ENCODE measurements around the gene SLC23A2.
A peak's percentile ranks its signal among the peaks of the same experiment; 100 is the strongest.

SLC23A2 gene

GRCh38 chr20:4905195-4905594 is 96.1 kb downstream of the SLC23A2 start:
- TF ChIP-seq CTCF (IDR thresholded peaks at IDR 0.05; ENCODE audit: control insufficient read depth, insufficient read depth, low read depth, low read length, missing control alignments) = no peak
- no peak overlapping the region for H3K4me3 ChIP-seq (ENCODE audit: control insufficient read depth, low read depth, low read length)
- no peak for DNase-seq (ENCODE audit: low read depth)

GRCh38 chr20:4904127-4904860 is 97.0 kb downstream of the SLC23A2 start:
- TF ChIP-seq CTCF (IDR thresholded peaks at IDR 0.05; ENCODE audit: control insufficient read depth, insufficient read depth, low read depth, low read length, missing control alignments) = no peak
- no peak for DNase-seq (ENCODE audit: low read depth)
- H3K4me3 ChIP-seq (ENCODE audit: control insufficient read depth, low read depth, low read length) = no peak overlapping the region

- H3K4me3 ChIP-seq (ENCODE audit: control insufficient read depth, low read depth, low read length) = no peak overlapping the region
- no peak for DNase-seq (ENCODE audit: low read depth)
- TF ChIP-seq CTCF (IDR thresholded peaks at IDR 0.05; ENCODE audit: control insufficient read depth, insufficient read depth, low read depth, low read length, missing control alignments) = no peak
These were observed 98.5 kb downstream of the SLC23A2 start for GRCh38 chr20:4902788-4903187.

DNA sequence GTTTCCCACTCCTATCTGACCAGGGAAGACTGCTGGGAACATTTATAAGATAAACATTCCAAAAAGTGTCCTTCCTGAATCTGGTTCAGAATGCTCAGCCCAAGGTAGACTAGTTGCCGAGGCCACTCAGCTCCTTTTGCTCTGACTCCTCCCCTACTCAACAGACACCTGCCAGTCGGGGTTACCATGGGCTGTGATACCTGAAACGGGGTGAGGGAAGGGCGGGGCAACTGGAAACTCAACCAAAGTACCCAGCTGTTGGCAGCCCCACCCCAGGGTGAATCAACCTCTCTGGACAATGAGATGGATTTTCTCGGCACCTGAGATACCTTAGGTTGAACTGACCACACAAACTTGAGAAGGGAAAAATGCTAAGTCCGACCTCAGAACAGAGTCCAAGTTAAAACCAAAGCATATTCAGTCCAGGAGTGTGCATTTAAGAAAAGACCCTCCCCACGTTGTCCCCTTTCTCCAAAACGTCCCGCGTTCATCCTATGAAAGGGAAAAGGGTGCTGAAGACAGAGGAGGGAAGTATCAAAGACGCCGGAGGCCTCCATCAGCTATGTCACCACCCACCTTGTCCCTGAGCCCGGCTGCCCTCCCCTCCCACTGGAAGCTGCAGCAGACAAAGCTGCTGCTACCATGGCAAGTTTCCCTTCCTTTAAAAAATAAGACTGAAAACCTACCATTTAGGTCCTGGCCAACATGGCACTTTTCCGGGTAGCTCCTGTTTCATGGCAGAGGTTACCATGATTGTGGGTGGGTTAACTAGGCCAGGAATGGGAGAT is 100.1 kb downstream of the SLC23A2 start:
- no peak for DNase-seq (ENCODE audit: low read depth)
- TF ChIP-seq CTCF (IDR thresholded peaks at IDR 0.05; ENCODE audit: control insufficient read depth, insufficient read depth, low read depth, low read length, missing control alignments) = no peak

GRCh38 chr20:4898282-4899244 is 102.7 kb downstream of the SLC23A2 start:
- H3K4me3 ChIP-seq (ENCODE audit: control insufficient read depth, low read depth, low read length) = no peak overlapping the region
- no peak for TF ChIP-seq CTCF (IDR thresholded peaks at IDR 0.05; ENCODE audit: control insufficient read depth, insufficient read depth, low read depth, low read length, missing control alignments)
- peak; percentile 24 for DNase-seq (ENCODE audit: low read depth)

More for the DNA sequence above, 100.1 kb downstream of the SLC23A2 start:
- H3K4me3 ChIP-seq (ENCODE audit: control insufficient read depth, low read depth, low read length) = no peak overlapping the region

DNA sequence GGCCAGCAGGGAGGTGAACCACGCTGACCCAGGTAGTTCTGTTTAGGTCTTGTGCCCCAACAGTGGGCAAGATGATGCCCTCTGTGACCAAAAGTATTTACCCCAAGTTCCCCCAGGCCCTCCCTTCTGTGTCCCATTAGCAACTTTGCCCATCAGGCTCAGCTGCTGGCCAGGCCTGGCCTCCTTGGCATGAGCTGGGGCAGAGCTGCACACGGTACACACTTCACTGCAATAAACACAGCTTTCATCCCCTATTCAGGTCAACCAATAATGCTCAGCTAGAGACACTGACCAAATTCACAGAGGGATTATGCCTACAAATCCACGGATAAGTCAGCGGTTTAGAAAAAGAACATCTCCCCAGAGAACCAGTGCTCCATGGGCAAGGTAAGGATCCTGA is 103.7 kb downstream of the SLC23A2 start:
- no peak for DNase-seq (ENCODE audit: low read depth)
- no peak for TF ChIP-seq CTCF (IDR thresholded peaks at IDR 0.05; ENCODE audit: control insufficient read depth, insufficient read depth, low read depth, low read length, missing control alignments)
- H3K4me3 ChIP-seq (ENCODE audit: control insufficient read depth, low read depth, low read length) = no peak overlapping the region
